22Rv1 (cell line): Measurements from ENCODE around the gene COG2.
"Not testable (repeated sequence)": the region's sequence is repeated elsewhere in the genome, so short reads cannot be mapped to it uniquely, and the experiment has no call there.

Experiments
- H3K27ac ChIP-seq: fragments of 450-650 bp; 2 replicates; pipeline ENCODE4 v1.5.1; 2017
- CTCF ChIP-seq: fragments of 450-650 bp; IDR thresholded peaks from 2 replicates; pipeline ENCODE4 v1.5.1; 2017; ENCODE audit warnings: mild to moderate bottlenecking
- ZFX ChIP-seq: fragments of 450-650 bp; IDR thresholded peaks from 2 replicates; pipeline ENCODE4 v1.6.1; 2017; ENCODE audit warnings: antibody characterized with exemption, borderline replicate concordance

COG2 gene

GRCh38 chr1:230717251-230717650 is 75.0 kb downstream of the COG2 start:
- H3K27ac ChIP-seq = no peak overlapping the region
- no peak for TF ChIP-seq ZFX
- TF ChIP-seq CTCF = no peak

GRCh38 chr1:230721849-230722522 is 79.7 kb downstream of the COG2 start:
- not testable (repeated sequence) for H3K27ac ChIP-seq

GRCh38 chr1:230725256-230726012 is 83.2 kb downstream of the COG2 start:
- no peak overlapping the region for H3K27ac ChIP-seq
- no peak for TF ChIP-seq ZFX
- no peak for TF ChIP-seq CTCF

- TF ChIP-seq ZFX (no peak), CTCF (no peak)
- no peak overlapping the region for H3K27ac ChIP-seq
Observed at GRCh38 chr1:230728710-230729392, 86.6 kb downstream of the COG2 start.

GRCh38 chr1:230730977-230731376 is 88.7 kb downstream of the COG2 start:
- no peak overlapping the region for H3K27ac ChIP-seq
- TF ChIP-seq ZFX = no peak
- no peak for TF ChIP-seq CTCF

- H3K27ac ChIP-seq = no peak overlapping the region
- no peak for TF ChIP-seq CTCF
- TF ChIP-seq ZFX = no peak
Observed at GRCh38 chr1:230735447-230735846, 93.2 kb downstream of the COG2 start.

GRCh38 chr1:230737622-230738262 is 95.5 kb downstream of the COG2 start:
- H3K27ac ChIP-seq = no peak overlapping the region

More at GRCh38 chr1:230737622-230738262, 95.5 kb downstream of the COG2 start:
- TF ChIP-seq ZFX (no peak), CTCF (no peak)
